A549 (cell line): ENCODE data around the gene DLL4. TPM values are rescaled to one million over a fixed set of nuclear protein-coding genes. Genes with fewer than 3 reads are reported as not detected.

Source experiments
- ATAC-seq, 2 experiments: fragments of 200-7000 bp in 1 of 2; fragments of >200 bp in 1 of 2; cut with Nextera tagmentation in 1 of 2; cut with Tn5 transposase in 1 of 2; 3 replicates each; pipeline versions ENCODE4 v1.8.0 to v1.9.1; 2018 to 2020; ENCODE audit warnings: mild to moderate bottlenecking in 1 of 2, moderate library complexity in 1 of 2
- CTCF ChIA-PET: fragments of 300-600 bp; sonication (Branson Sonifier 250); formaldehyde crosslinking; extraction: SDS; loops from one replicate; lab custom pipeline; 2021; ENCODE audit warnings: antibody characterized with exemption, inconsistent platforms; lab: Yijun Ruan, JAX
- POLR2A ChIA-PET: fragments of 350-600 bp; formaldehyde crosslinking; extraction: SDS; loops from one replicate; lab custom pipeline; 2021; ENCODE audit warnings: antibody characterized with exemption, inconsistent platforms; lab: Yijun Ruan, JAX
- DNase-seq, 2 experiments: peaks; one replicate each; pipeline versions ENCODE4 v3.0.0 to v3.0.0-alpha.2; 2011 to 2016; ENCODE audit warnings: low read depth in 1 of 2, low spot score in 1 of 2
- FAIRE-seq: peaks from 2 replicates; lab custom pipeline; 2011; peaks lifted over from hg19 to GRCh38; lab: Jason Lieb, UNC
- H3K27ac ChIP-seq, 2 experiments: fragments of >200 bp; sonication (Bioruptor Twin); formaldehyde crosslinking; 3 replicates each; pipeline ENCODE4 v1.5.1; 2016 to 2017
- H3K4me1 ChIP-seq: fragments of >200 bp; sonication (Bioruptor Twin); formaldehyde crosslinking; 3 replicates; pipeline ENCODE4 v1.6.1; 2016
- H3K4me2 ChIP-seq: fragments of >200 bp; sonication (Bioruptor Twin); formaldehyde crosslinking; 3 replicates; pipeline ENCODE4 v1.6.1; 2016
- H3K4me3 ChIP-seq: fragments of >200 bp; sonication (Bioruptor Twin); formaldehyde crosslinking; 3 replicates; pipeline ENCODE4 v1.5.1; 2016
- H3K9me3 ChIP-seq: fragments of >200 bp; sonication (Bioruptor Twin); formaldehyde crosslinking; 3 replicates; pipeline ENCODE4 v1.6.1; 2016
- CBX2 ChIP-seq: fragments of 200-600 bp; sonication (generic); IDR thresholded peaks from 2 replicates; pipeline ENCODE4 v1.6.1; 2016; ENCODE audit warnings: low read depth, mild to moderate bottlenecking, borderline replicate concordance
- CBX8 ChIP-seq: fragments of 200-600 bp; sonication (generic); IDR thresholded peaks from 2 replicates; pipeline ENCODE4 v1.6.1; 2016
- CHD4 ChIP-seq: fragments of 200-600 bp; sonication (generic); IDR thresholded peaks from 2 replicates; pipeline ENCODE4 v1.6.1; 2016; ENCODE audit warnings: antibody characterized with exemption, mild to moderate bottlenecking, borderline replicate concordance
- EHMT2 ChIP-seq: fragments of 200-600 bp; sonication (generic); IDR thresholded peaks from 2 replicates; pipeline ENCODE4 v1.6.1; 2016; ENCODE audit warnings: antibody characterized with exemption, low read depth, mild to moderate bottlenecking, moderate library complexity
- ELK1 ChIP-seq: fragments of 150-350 bp; IDR thresholded peaks from 2 replicates; pipeline ENCODE4 v1.6.1; 2014; ENCODE audit warnings: low read depth, mild to moderate bottlenecking, low read length
- EP300 ChIP-seq, 2 experiments: fragments of >200 bp; sonication (Bioruptor Twin); formaldehyde crosslinking; IDR thresholded peaks; 2 replicates in 1 of 2; 3 replicates in 1 of 2; pipeline ENCODE4 v1.6.1; 2016 to 2017
- FOSB ChIP-seq: fragments of 250-450 bp; sonication (Bioruptor Pico); IDR thresholded peaks from 2 replicates; pipeline ENCODE4 v1.5.0; 2020; ENCODE audit warnings: mild to moderate bottlenecking, moderate library complexity
- FOSL2 ChIP-seq, 2 experiments: fragments of 450-650 bp in 1 of 2; fragments of >200 bp in 1 of 2; sonication (Bioruptor Twin) in 1 of 2; formaldehyde crosslinking; IDR thresholded peaks; 2 replicates each; pipeline versions ENCODE4 v1.5.0 to v1.6.1; 2016 to 2020; ENCODE audit warnings: mild to moderate bottlenecking in 1 of 2, moderate library complexity in 1 of 2
- GATA3 ChIP-seq: IDR thresholded peaks from 2 replicates; pipeline ENCODE4 v1.6.1; 2012; ENCODE audit warnings: borderline replicate concordance
- HOXB13 ChIP-seq: fragments of 250-450 bp; sonication (Bioruptor Pico); IDR thresholded peaks from 2 replicates; pipeline ENCODE4 v1.5.0; 2020; ENCODE audit warnings: low read depth, mild to moderate bottlenecking, moderate library complexity
- HOXB5 ChIP-seq: fragments of 250-450 bp; sonication (Bioruptor Pico); IDR thresholded peaks from 2 replicates; pipeline ENCODE4 v1.5.0; 2020; ENCODE audit warnings: mild to moderate bottlenecking, moderate library complexity
- JUN ChIP-seq, 2 experiments: fragments of >200 bp; sonication (Bioruptor Twin); formaldehyde crosslinking; IDR thresholded peaks; 2 replicates in 1 of 2; 3 replicates in 1 of 2; pipeline ENCODE4 v1.6.1; 2016 to 2017
- KDM1A ChIP-seq: fragments of 200-600 bp; sonication (generic); IDR thresholded peaks from 2 replicates; pipeline ENCODE4 v1.6.1; 2016; ENCODE audit warnings: low read depth, mild to moderate bottlenecking
- KDM5A ChIP-seq: fragments of 200-600 bp; sonication (generic); IDR thresholded peaks from 2 replicates; pipeline ENCODE4 v1.6.1; 2016; ENCODE audit warnings: antibody characterized with exemption, mild to moderate bottlenecking
- NR3C1 ChIP-seq: fragments of >200 bp; sonication (Bioruptor Twin); formaldehyde crosslinking; IDR thresholded peaks from 3 replicates; pipeline ENCODE4 v1.6.1; 2017
- PBX3 ChIP-seq: IDR thresholded peaks from 2 replicates; pipeline ENCODE4 v1.6.1; 2012
- PHF8 ChIP-seq: fragments of 200-600 bp; sonication (generic); IDR thresholded peaks from 2 replicates; pipeline ENCODE4 v1.6.1; 2016; ENCODE audit warnings: low read depth, mild to moderate bottlenecking, antibody characterized with exemption, moderate library complexity, borderline replicate concordance
- POLR2A ChIP-seq: IDR thresholded peaks from 2 replicates; pipeline ENCODE4 v1.6.1; 2012; ENCODE audit warnings: mild to moderate bottlenecking, low read length
- POLR2AphosphoS2 ChIP-seq: conservative IDR thresholded peaks from 2 replicates; pipeline ENCODE4 v1.6.1; 2012; ENCODE audit warnings: low read length, improper control_type of control experiment, inconsistent platforms
- RARB ChIP-seq: fragments of 250-450 bp; sonication (Bioruptor Pico); IDR thresholded peaks from 2 replicates; pipeline ENCODE4 v1.8.0; 2021; ENCODE audit warnings: mild to moderate bottlenecking, moderate library complexity
- RFX5 ChIP-seq: fragments of 450-650 bp; IDR thresholded peaks from 2 replicates; pipeline ENCODE4 v1.7.1; 2014; ENCODE audit warnings: antibody characterized with exemption, mild to moderate bottlenecking, moderate library complexity
- SREBF2 ChIP-seq: fragments of 450-650 bp; IDR thresholded peaks from 2 replicates; pipeline ENCODE4 v1.6.1; 2014; ENCODE audit warnings: mild to moderate bottlenecking, moderate library complexity
- TFCP2L1 ChIP-seq: fragments of 250-450 bp; sonication (Bioruptor Pico); IDR thresholded peaks from 2 replicates; pipeline ENCODE4 v1.5.0; 2021; ENCODE audit warnings: mild to moderate bottlenecking
- TP53 ChIP-seq: fragments of 250-450 bp; sonication (Bioruptor Pico); IDR thresholded peaks from 2 replicates; pipeline ENCODE4 v1.5.0; 2021; ENCODE audit warnings: mild to moderate bottlenecking, moderate library complexity
- WGBS: methylation state at CpG from one replicate; pipeline ENCODE4 v1.1.6; 2017; ENCODE audit errors: missing lambda C conversion rate; 5-methylcytosine and 5-hydroxymethylcytosine counted together
- polyA plus RNA-seq, 4 experiments: library from polyadenylated mRNA; depleted of rRNA in 3 of 4; stranded (reverse); fragments of >200 nt; fragmentation: RNase III in 1 of 4; extraction: RNeasy Plus Mini Kit Qiagen cat#74134 plus additional on column Dnase treatment in 1 of 4; gene quantifications; 2 replicates in 3 of 4; 3 replicates in 1 of 4; pipeline ENCODE4 v1.2.3, GENCODE V29; 2011 to 2017
- TF ChIP-seq, protein P1 (sequence below): IDR thresholded peaks from 2 replicates; pipeline ENCODE4 v1.6.1; 2012; ENCODE audit warnings: low read depth, borderline replicate concordance
- TF ChIP-seq, protein P2 (sequence below): fragments of >200 bp; sonication (Bioruptor Twin); formaldehyde crosslinking; IDR thresholded peaks from 2 replicates; pipeline ENCODE4 v1.6.1; 2016

Gene DLL4
- polyA plus RNA-seq, 2 of the 4 experiments (the other 2 are of a cell fraction), result 0.09 to 0.28 TPM

- DNase-seq (no peak), FAIRE-seq (no peak)
- no peak overlapping the region for H3K4me2 ChIP-seq
- POLR2A ChIA-PET, result interaction anchor here (1.0 kb wide), 1 partner anchor 15 kb away, joined by 3 read pairs; the partner anchor contains the start of gene CHAC1
- TF ChIP-seq FOSB (CRISPR knock-in tag) (no peak), CBX2 (no peak), EHMT2 (no peak), SREBF2 (no peak), FOSL2 (IDR thresholded peaks at IDR 0.05) (no peak), FOSL2 (CRISPR knock-in tag; IDR thresholded peaks at IDR 0.05) (no peak), PHF8 (no peak), TP53 (CRISPR knock-in tag) (no peak), KDM5A (no peak), JUN (IDR thresholded peaks at IDR 0.05) (no peak), POLR2A (no peak), HOXB5 (CRISPR knock-in tag) (no peak), PBX3 (no peak), RFX5 (no peak), POLR2AphosphoS2 (no peak)
- TF ChIP-seq, protein P1, sequence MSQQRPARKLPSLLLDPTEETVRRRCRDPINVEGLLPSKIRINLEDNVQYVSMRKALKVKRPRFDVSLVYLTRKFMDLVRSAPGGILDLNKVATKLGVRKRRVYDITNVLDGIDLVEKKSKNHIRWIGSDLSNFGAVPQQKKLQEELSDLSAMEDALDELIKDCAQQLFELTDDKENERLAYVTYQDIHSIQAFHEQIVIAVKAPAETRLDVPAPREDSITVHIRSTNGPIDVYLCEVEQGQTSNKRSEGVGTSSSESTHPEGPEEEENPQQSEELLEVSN, result no peak
- TF ChIP-seq, protein P2, sequence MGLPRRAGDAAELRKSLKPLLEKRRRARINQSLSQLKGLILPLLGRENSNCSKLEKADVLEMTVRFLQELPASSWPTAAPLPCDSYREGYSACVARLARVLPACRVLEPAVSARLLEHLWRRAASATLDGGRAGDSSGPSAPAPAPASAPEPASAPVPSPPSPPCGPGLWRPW, result no peak
- TF ChIP-seq, all 56 proteins: peak for 0
- no peak overlapping the region for H3K27ac ChIP-seq
- no peak overlapping the region for H3K4me3 ChIP-seq
- CTCF ChIA-PET, result interaction anchor here (0.6 to 2.2 kb wide), 3 partner anchors 13 to 81 kb away, joined by 3 to 9 read pairs (median 4); no protein-coding TSS in a partner anchor
- H3K9me3 ChIP-seq, result no peaks in the 10 kb centered on the region
- WGBS, result 62% methylated on average over 6 of the region's 7 CpGs
- ATAC-seq, result no peak
- peaks cover 14% of the 10 kb centered on the region; the same call in 2 of the 3 replicates for H3K4me1 ChIP-seq
Observed at GRCh38 chr15:40968290-40969085, 39.3 kb downstream of the DLL4 start.

GRCh38 chr15:40969363-40969762 is 40.2 kb downstream of the DLL4 start:
- Histone ChIP-seq H3K4me1 (peaks cover 14% of the 10 kb centered on the region; the same call in 2 of the 3 replicates), H3K4me3 (no peak overlapping the region), H3K27ac (no peak overlapping the region), H3K9me3 (no peaks in the 10 kb centered on the region), H3K4me2 (no peak overlapping the region)
- ATAC-seq, result no peak; a peak in 1 of 6 replicates
- no peak for FAIRE-seq
- no peak for TF ChIP-seq CBX8
- no peak for TF ChIP-seq NR3C1
- no peak for TF ChIP-seq KDM1A
- TF ChIP-seq RARB (CRISPR knock-in tag), result no peak
- TF ChIP-seq RFX5, result no peak
- no peak for TF ChIP-seq KDM5A
- WGBS, result 95% methylated on average over 8 of the region's 8 CpGs
- DNase-seq, result no peak
- ChIA-PET CTCF (interaction anchor here (0.7 to 2.2 kb wide), 2 partner anchors 28 to 303 kb away, joined by 3 to 9 read pairs; no protein-coding TSS in a partner anchor), POLR2A (no interaction called here)

GRCh38 chr15:40974879-40975278 is 45.7 kb downstream of the DLL4 start:
- no peak overlapping the region for H3K4me3 ChIP-seq
- no peak for FAIRE-seq
- H3K4me2 ChIP-seq, result no peak overlapping the region
- no peak for DNase-seq
- POLR2A ChIA-PET, result interaction anchor here (0.6 kb wide), 1 partner anchor 11 kb away, joined by 8 read pairs; no protein-coding TSS in a partner anchor
- no peak for TF ChIP-seq CHD4
- TF ChIP-seq CBX2, result no peak
- no peak for TF ChIP-seq HOXB13 (CRISPR knock-in tag)
- no peak for TF ChIP-seq ELK1
- no peak for TF ChIP-seq GATA3
- no peak for TF ChIP-seq EHMT2
- TF ChIP-seq TFCP2L1 (CRISPR knock-in tag), result no peak
- no peak for TF ChIP-seq EP300 (IDR thresholded peaks at IDR 0.05)
- no peak for TF ChIP-seq RARB (CRISPR knock-in tag)
- ATAC-seq, result no peak
- H3K9me3 ChIP-seq, result no peaks in the 10 kb centered on the region
- CTCF ChIA-PET, result interaction anchor here (0.9 to 2.7 kb wide), 5 partner anchors 10 to 210 kb away, joined by 3 to 17 read pairs (median 9); no protein-coding TSS in a partner anchor
- peaks cover 14% of the 10 kb centered on the region; the same call in 2 of the 3 replicates for H3K4me1 ChIP-seq
- WGBS, result 88% methylated on average over 4 of the region's 4 CpGs
- H3K27ac ChIP-seq, result no peak overlapping the region
